Esophagus muscularis mucosa (tissue), 4 donors: ENCODE results near the gene PEX7.
"Not testable (repeated sequence)": the region's sequence is repeated elsewhere in the genome, so short reads cannot be mapped to it uniquely, and the experiment has no call there.

ENCODE experiments used
- EP300 ChIP-seq: sonication (generic); formaldehyde crosslinking; IDR thresholded peaks from one replicate; pipeline ENCODE4 v1.6.1; 2017; ENCODE audit warnings: antibody characterized with exemption
- POLR2A ChIP-seq: fragments of 450-650 bp; IDR thresholded peaks from one replicate; pipeline ENCODE4 v1.6.1; 2017; ENCODE audit warnings: antibody characterized with exemption, moderate library complexity, mild to moderate bottlenecking, low read depth
- POLR2AphosphoS5 ChIP-seq, 2 donors: sonication (generic); formaldehyde crosslinking; IDR thresholded peaks; one replicate each; pipeline ENCODE4 v1.6.1; 2017; ENCODE audit warnings: antibody characterized with exemption in 2 of 2
- TF ChIP-seq, protein P1 (sequence below), 3 experiments: fragments of 200-600 bp in 2 of 3; fragments of 450-650 bp in 1 of 3; sonication (generic) in 2 of 3; IDR thresholded peaks; one replicate each; pipeline ENCODE4 v1.5.1; 2017 to 2019; ENCODE audit warnings: antibody characterized with exemption in 3 of 3, mild to moderate bottlenecking in 2 of 3, moderate library complexity in 1 of 3

DNA sequence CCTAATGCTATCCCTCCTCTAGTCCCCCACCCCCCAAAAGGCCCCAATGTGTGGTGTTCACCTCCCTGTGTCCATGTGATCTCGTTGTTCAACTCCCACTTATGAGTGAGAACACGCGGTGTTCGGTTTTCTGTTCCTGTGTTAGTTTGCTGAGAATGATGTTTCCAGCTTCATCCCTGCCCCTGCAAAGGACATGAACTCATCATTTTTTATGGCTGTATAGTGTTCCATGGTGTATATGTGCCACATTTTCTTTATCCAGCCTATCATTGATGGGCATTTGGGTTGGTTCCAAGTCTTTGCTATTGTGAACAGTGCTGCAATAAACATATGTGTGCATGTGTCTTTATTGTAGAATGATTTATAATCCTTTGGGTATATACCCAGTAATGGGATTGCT, 54.1 kb downstream of the PEX7 start:
- TF ChIP-seq, protein P1, sequence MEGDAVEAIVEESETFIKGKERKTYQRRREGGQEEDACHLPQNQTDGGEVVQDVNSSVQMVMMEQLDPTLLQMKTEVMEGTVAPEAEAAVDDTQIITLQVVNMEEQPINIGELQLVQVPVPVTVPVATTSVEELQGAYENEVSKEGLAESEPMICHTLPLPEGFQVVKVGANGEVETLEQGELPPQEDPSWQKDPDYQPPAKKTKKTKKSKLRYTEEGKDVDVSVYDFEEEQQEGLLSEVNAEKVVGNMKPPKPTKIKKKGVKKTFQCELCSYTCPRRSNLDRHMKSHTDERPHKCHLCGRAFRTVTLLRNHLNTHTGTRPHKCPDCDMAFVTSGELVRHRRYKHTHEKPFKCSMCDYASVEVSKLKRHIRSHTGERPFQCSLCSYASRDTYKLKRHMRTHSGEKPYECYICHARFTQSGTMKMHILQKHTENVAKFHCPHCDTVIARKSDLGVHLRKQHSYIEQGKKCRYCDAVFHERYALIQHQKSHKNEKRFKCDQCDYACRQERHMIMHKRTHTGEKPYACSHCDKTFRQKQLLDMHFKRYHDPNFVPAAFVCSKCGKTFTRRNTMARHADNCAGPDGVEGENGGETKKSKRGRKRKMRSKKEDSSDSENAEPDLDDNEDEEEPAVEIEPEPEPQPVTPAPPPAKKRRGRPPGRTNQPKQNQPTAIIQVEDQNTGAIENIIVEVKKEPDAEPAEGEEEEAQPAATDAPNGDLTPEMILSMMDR (IDR thresholded peaks at IDR 0.05) = not testable (repeated sequence)
- TF ChIP-seq POLR2AphosphoS5 (IDR thresholded peaks at IDR 0.05); POLR2A; EP300: not testable (repeated sequence)
